GM20431 (cell line): ENCODE measurements around the gene SNED1.
"Not testable (repeated sequence)": the region's sequence is repeated elsewhere in the genome, so short reads cannot be mapped to it uniquely, and the experiment has no call there.

Experiments
- in situ Hi-C: fragments of 300-500 bp; cut with MseI, MboI; formaldehyde crosslinking; loops from one replicate; pipeline ENCODE4 v1.15.0; 2020; ENCODE audit warnings: low sequenced_read_pairs; ENCODE audit not compliant: unreplicated experiment

The SNED1 gene

GRCh38 chr2:241093133-241093781, 94.8 kb downstream of the SNED1 start:
- in situ Hi-C loops = loop anchor here (10.0 kb wide), 1 partner anchor 52 kb away; the partner anchor contains the start of gene PASK

GRCh38 chr2:241094172-241094571, 95.8 kb downstream of the SNED1 start:
- in situ Hi-C loops = loop anchor here (10.0 kb wide), 1 partner anchor 51 kb away; the partner anchor contains the start of gene PASK

DNA sequence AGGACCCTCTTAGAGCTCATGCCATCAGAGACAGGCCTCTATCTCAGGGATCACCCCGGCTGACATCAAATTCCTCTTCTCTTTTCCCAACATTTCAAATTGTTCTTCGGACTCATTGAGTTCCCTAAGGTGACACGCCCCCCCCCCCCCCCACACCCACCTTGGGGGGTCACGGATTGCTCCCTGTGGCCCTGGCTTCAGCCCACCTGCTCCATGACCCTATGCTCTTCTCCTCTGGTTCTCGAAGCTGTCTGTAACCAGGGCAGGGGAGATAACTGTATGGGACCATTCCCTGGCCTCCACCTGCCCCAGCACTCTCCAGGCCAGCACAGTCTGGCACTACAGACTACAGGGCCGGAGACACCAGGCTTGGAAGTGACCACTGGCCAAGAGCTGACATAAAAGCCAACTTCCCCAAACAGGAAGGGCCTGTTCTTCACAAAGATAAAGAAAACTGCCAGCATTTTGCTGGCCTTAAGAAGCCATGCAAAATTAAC, 96.6 kb downstream of the SNED1 start:
- in situ Hi-C loops = loop anchor here (10.0 kb wide), 1 partner anchor 50 kb away; the partner anchor contains the start of gene PASK

GRCh38 chr2:241095594-241096290, 97.3 kb downstream of the SNED1 start:
- in situ Hi-C loops = loop anchor here (10.0 kb wide), 1 partner anchor 49 kb away; the partner anchor contains the start of gene PASK

- in situ Hi-C loops = loop anchor here (10.0 kb wide), 1 partner anchor 48 kb away; the partner anchor contains the start of gene PASK
Observed at GRCh38 chr2:241096979-241097378, 98.6 kb downstream of the SNED1 start.

DNA sequence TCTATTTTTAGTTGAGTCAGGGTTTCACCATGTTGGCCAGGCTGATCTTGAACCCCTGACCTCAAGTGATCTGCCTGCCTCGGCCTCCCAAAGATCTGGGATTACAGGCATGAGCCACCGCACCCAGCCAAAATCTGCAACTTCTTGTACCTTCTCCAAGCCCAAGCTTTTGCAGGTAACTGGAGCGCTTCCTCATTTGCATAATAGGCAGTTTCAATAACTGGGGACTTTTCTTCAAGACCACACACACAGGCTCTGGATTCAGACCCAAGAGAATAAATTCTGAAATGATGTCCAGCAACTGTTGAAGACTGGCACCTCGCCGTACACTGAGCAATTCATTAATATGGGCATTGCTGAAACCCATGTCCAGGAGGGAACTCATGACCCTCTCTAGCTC, 100.8 kb downstream of the SNED1 start:
- in situ Hi-C loops = loop anchor here (10.0 kb wide), 1 partner anchor 46 kb away; the partner anchor contains the start of gene PASK

DNA sequence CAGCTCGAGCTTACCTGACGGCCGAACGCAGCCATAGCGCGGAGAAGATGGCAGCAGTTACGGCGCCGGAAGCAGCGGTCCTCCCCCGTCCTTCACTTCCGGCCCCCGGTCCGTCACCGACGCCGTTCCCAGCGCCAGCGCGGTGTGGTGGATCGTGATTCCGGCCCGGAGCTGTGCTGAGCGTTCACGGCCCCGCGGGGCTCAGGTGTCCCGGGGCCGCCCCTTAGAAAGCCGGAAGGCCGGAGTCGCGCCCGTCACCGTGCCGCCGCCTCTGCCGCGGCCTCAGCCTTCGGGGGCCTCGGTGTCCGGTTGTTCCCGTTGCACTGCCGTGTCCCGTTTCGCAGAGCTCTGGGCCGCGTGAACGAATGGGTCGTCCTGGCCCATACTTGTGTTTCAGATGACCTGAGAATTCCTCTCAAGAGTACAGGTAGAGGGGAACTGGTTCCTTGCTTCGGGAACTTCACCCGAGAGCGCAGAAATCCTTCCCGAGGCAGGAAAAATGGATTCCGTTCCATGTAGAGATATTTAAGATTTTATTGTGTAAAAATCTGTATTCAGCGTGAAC, 103.9 kb downstream of the SNED1 start, which contains the start of gene MTERF4:
MTERF4 (minus strand) TSS at position 49 of the 565 bp plus-strand sequence; CDS start at position 35, 14 bp downstream.
- in situ Hi-C loops = no loop called here

DNA sequence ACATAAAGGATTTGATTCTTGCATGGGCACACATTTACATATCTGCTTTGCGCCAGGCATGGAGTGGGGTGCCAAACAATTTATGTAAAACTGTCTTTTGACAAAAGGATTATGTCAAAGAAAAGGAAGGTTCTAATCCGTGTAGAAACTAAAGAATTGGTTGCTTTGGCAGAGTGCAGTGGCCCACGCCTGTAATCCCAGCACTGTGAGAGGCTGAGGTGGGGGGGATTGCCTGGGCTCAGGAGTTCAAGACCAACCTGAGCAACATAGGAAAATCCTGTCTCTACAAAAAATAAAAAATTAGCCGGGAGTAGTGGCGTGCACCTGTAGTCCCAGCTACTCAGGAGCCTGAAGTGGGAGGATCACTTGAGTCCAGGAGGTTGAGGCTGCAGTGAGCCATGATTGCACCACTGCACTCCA, 104.8 kb downstream of the SNED1 start:
- in situ Hi-C loops = no loop called here

DNA sequence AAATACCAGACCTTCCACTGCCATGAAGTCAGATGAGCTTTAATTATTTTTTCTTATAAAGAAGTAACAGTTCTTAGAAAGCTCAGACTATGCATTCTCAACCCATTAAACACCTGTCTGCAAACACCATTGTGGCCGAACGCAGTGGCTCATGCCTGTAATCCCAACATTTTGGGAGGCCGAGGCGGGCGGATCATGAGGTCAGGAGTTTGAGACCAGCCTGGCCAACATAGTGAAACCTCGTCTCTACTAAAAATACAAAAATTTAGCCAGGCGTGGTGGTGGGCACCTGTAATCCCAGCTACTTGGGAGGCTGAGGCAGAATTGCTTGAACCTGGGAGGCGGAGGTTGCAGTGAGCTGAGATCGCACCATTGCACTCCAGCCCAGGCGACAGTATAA, 106.2 kb downstream of the SNED1 start:
- in situ Hi-C loops = not testable (repeated sequence)

DNA sequence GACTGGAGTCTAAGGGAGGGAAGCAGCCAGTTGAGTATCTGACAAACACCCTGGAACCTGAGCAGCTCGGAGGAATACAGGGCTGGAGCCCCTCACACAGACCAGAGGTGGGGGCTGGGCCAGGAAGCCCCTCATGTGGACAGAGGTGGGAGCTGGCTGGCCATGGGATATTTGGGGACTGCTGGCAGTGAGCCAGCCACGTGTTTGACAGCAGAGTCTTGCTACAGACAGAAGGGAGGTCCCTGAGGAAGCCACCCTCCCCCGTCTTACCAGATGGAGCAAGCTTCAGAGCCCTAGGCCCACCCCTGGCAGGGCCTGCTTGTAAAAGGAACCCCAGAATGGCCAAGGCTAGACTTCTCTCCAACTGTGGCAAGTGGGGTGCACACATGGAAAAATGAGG, 107.2 kb downstream of the SNED1 start:
- in situ Hi-C loops = no loop called here

DNA sequence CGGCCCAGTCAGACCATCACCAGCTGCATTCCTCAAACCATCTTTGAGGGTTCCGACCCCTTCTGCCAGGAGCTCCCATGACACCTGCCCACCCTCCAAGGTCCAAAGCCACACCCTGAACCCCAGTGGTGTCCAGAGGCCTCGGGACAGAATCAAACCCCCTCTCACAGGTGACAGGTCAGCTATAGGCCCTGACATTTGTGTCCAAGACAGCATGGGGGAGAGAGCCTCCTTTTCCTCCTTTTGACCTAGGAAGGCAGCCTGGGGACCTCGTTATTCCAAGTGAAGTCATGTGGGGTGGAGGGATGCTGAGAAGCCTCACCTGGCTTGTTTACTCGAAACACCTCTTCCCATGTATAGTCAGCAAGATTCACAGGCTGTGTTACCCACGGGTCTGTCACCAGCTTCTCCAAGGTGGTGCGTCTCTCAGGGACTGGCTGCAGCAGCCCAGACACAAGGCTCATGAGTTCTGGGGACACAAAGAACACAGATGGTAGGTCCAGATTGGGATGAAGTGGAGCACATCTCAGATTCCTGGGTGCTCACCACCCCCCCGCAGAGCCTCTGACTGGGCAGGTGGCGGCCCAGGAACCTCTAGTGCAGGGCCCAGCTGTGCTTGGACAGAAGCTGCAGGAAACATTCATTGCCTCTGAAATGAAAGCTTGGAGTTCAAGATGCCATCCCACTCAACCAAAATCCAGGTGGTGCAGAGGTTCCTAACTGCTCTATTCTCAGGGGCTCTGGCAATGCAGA, 108.8 kb downstream of the SNED1 start:
- in situ Hi-C loops = no loop called here

DNA sequence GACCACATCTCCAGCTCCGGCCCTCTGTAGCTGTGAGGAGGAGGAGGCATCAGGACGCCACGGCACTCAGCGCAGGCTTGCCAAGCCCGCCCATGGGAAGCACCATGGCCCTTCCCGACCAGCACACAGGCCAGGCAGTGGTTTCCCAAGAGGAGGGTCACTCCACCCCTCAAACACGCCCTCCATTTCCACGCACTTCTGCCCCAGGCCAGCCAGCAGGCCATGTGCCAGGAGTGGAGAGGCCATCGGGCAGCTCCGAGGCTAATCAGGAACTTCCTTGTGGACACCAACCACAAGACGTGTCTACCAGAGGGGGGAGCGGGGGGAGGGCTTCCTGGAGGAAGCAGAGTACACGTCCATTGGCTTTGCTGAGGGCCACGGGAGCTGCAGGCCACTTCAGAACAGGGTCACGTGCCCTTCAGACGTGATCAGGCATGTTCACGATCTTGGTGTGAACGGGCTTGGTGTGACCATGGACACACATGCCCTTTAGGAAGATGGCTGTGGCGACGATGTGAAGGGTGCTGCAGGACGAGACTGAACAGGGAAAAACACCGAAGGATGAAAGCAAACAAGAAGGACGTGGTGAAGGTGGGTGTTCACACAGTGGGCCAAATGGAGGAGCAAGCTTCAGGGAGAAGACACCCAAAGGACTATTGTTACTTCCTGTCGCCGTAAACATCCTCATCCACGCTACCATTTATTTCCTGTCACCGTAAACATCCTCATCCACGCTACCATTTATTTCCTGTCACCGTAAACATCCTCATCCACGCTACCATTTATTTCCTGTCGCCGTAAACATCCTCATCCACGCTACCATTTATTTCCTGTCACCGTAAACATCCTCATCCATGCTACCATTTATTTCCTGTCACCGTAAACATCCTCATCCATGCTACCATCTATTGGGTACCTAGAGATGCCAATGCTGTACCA, 110.1 kb downstream of the SNED1 start:
- in situ Hi-C loops = no loop called here

- in situ Hi-C loops = no loop called here
Observed at GRCh38 chr2:241109210-241110088, 111.0 kb downstream of the SNED1 start.

- in situ Hi-C loops = no loop called here
Observed at GRCh38 chr2:241110089-241110606, 111.7 kb downstream of the SNED1 start.

- in situ Hi-C loops = no loop called here
Observed at GRCh38 chr2:241110607-241111439, 112.4 kb downstream of the SNED1 start.

DNA sequence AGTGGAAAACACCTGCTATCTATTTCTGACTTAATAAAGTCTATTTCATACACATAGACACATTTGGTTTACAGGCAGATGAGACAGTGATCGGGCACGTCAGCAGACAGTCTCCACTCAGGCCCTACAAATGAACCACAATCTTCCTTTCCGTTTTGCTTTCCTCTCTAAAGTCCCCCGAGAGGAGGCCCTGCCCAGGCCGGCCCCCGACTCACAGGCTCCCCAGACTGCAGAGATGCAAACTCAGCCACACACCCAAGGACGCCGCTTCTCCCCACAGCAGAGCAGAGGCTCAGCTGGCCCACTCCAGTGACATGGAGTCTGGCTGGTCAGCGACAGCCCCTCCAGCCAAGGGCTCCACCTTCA, 113.0 kb downstream of the SNED1 start:
- in situ Hi-C loops = no loop called here

GRCh38 chr2:241112046-241112445, 113.6 kb downstream of the SNED1 start:
- in situ Hi-C loops = no loop called here
